H1 (cell line): ENCODE measurements around the gene MAVS. TPM values are rescaled to one million over a fixed set of nuclear protein-coding genes. Genes with fewer than 3 reads are reported as not detected.

Source experiments
- CTCF ChIA-PET: fragments of 300-600 bp; sonication (Branson Sonifier 250); formaldehyde crosslinking; loops from one replicate; lab custom pipeline; 2021; ENCODE audit not compliant: partially characterized antibody; lab: Charles Lee
- POLR2A ChIA-PET: fragments of 300-600 bp; sonication (Branson Sonifier 250); formaldehyde crosslinking; loops from one replicate; lab custom pipeline; 2021; ENCODE audit warnings: inconsistent platforms; ENCODE audit not compliant: partially characterized antibody; lab: Charles Lee
- DNase-seq, 2 experiments: peaks; one replicate each; pipeline versions ENCODE4 v3.0.0 to v3.0.0-alpha.2; 2010 to 2022; ENCODE audit warnings: low spot score in 2 of 2, low read depth in 1 of 2, mixed read lengths in 1 of 2
- FAIRE-seq: peaks from 2 replicates; lab custom pipeline; 2011; peaks lifted over from hg19 to GRCh38; lab: Jason Lieb, UNC
- H2AFZ ChIP-seq: 2 replicates; pipeline ENCODE4 v1.8.1; 2012; ENCODE audit warnings: low read length, inconsistent platforms
- H2AK5ac ChIP-seq: 2 replicates; pipeline ENCODE4 v1.6.1; 2013; ENCODE audit warnings: low read depth, low read length
- H2BK120ac ChIP-seq: replicated peaks from 2 replicates; pipeline ENCODE3; 2013; ENCODE audit warnings: low read depth, low read length, inconsistent platforms
- H2BK12ac ChIP-seq: 2 replicates; pipeline ENCODE4 v1.6.1; 2013; ENCODE audit warnings: low read depth, low read length
- H2BK15ac ChIP-seq: 2 replicates; pipeline ENCODE4 v1.6.1; 2013; ENCODE audit warnings: low read length
- H2BK20ac ChIP-seq: 2 replicates; pipeline ENCODE4 v1.6.1; 2013; ENCODE audit warnings: low read length
- H2BK5ac ChIP-seq: 2 replicates; pipeline ENCODE4 v1.6.1; 2013; ENCODE audit warnings: low read depth, low read length
- H3K14ac ChIP-seq: 2 replicates; pipeline ENCODE4 v1.6.1; 2013; ENCODE audit warnings: inconsistent platforms; ENCODE audit not compliant: insufficient read length
- H3K18ac ChIP-seq: 2 replicates; pipeline ENCODE4 v1.6.1; 2013; ENCODE audit warnings: low read length; ENCODE audit errors: extremely low read depth
- H3K23ac ChIP-seq: 2 replicates; pipeline ENCODE4 v1.6.1; 2013; ENCODE audit warnings: inconsistent platforms; ENCODE audit not compliant: insufficient read length
- H3K23me2 ChIP-seq: 2 replicates; pipeline ENCODE4 v1.6.1; 2013; ENCODE audit warnings: low read depth, low read length
- H3K27ac ChIP-seq: 2 replicates; pipeline ENCODE4 v1.6.1; 2011; ENCODE audit warnings: low read depth, low read length, inconsistent platforms
- H3K27me3 ChIP-seq, 4 experiments: replicated peaks in 1 of 4; 1 replicate in 1 of 4; 2 replicates in 3 of 4; pipeline versions ENCODE4 v1.6.1 to v1.8.1; 2011 to 2013; ENCODE audit warnings: low read length in 3 of 4, mild to moderate bottlenecking in 3 of 4, inconsistent platforms in 2 of 4, mixed read lengths in 2 of 4, moderate library complexity in 1 of 4; ENCODE audit not compliant: control insufficient read depth in 3 of 4, insufficient read depth in 3 of 4; ENCODE audit errors: extremely low read depth in 1 of 4
- H3K36me3 ChIP-seq, 4 experiments: 2 replicates each; pipeline versions ENCODE4 v1.6.1 to v1.8.1; 2011 to 2013; ENCODE audit warnings: mild to moderate bottlenecking in 4 of 4, low read length in 3 of 4, moderate library complexity in 2 of 4, control low read depth in 1 of 4, inconsistent platforms in 1 of 4; ENCODE audit not compliant: insufficient read depth in 4 of 4, control insufficient read depth in 2 of 4
- H3K4ac ChIP-seq: replicated peaks from 2 replicates; pipeline ENCODE3; 2013; ENCODE audit warnings: low read length, low read depth, mixed read lengths, inconsistent platforms; ENCODE audit not compliant: insufficient read length
- H3K4me1 ChIP-seq, 4 experiments: replicated peaks in 1 of 4; 1 replicate in 1 of 4; 2 replicates in 3 of 4; pipeline versions ENCODE4 v1.6.1 to v1.8.1; 2011 to 2013; ENCODE audit warnings: low read length in 3 of 4, inconsistent platforms in 2 of 4, mixed read lengths in 1 of 4; ENCODE audit not compliant: insufficient read depth in 4 of 4, control insufficient read depth in 3 of 4
- H3K4me2 ChIP-seq, 2 experiments: 2 replicates each; pipeline versions ENCODE4 v1.6.1 to v1.8.1; 2011 to 2013; ENCODE audit warnings: low read depth in 2 of 2, low read length in 2 of 2, control low read depth in 1 of 2, inconsistent platforms in 1 of 2, mild to moderate bottlenecking in 1 of 2; ENCODE audit not compliant: insufficient read depth in 1 of 2
- H3K4me3 ChIP-seq, 4 experiments: fragments of 200-600, 300-600 bp in 1 of 4; sonication (generic), shearing (Covaris generic), sonication (Bioruptor Twin) in 1 of 4; 2 replicates each; pipeline versions ENCODE4 v1.5.1 to v1.8.1; 2011 to 2016; ENCODE audit warnings: low read length in 4 of 4, low read depth in 3 of 4, control low read depth in 2 of 4, inconsistent platforms in 2 of 4, mild to moderate bottlenecking in 2 of 4, mixed read lengths in 1 of 4, moderate library complexity in 1 of 4; ENCODE audit not compliant: insufficient read depth in 2 of 4; ENCODE audit errors: extremely low read depth in 1 of 4
- H3K56ac ChIP-seq: replicated peaks from 2 replicates; pipeline ENCODE3; 2013; ENCODE audit warnings: low read depth, mild to moderate bottlenecking, mixed read lengths, low read length, inconsistent platforms; ENCODE audit not compliant: insufficient read length
- H3K79me1 ChIP-seq: 2 replicates; pipeline ENCODE4 v1.6.1; 2013; ENCODE audit warnings: low read depth, low read length, control low read depth
- H3K79me2 ChIP-seq, 2 experiments: 2 replicates each; pipeline versions ENCODE4 v1.6.1 to v1.8.1; 2012 to 2013; ENCODE audit warnings: low read length in 2 of 2, mild to moderate bottlenecking in 2 of 2, inconsistent platforms in 1 of 2; ENCODE audit not compliant: insufficient read depth in 2 of 2, control insufficient read depth in 1 of 2
- H3K9ac ChIP-seq, 4 experiments: replicated peaks in 1 of 4; 1 replicate in 1 of 4; 2 replicates in 3 of 4; pipeline versions ENCODE4 v1.6.1 to v1.8.1; 2011 to 2013; ENCODE audit warnings: low read depth in 3 of 4, low read length in 3 of 4, control low read depth in 2 of 4, mild to moderate bottlenecking in 2 of 4, moderate library complexity in 2 of 4, inconsistent platforms in 1 of 4; ENCODE audit errors: extremely low read depth in 1 of 4
- H3K9me3 ChIP-seq, 2 experiments: 2 replicates each; pipeline versions ENCODE4 v1.6.1 to v1.8.1; 2012 to 2013; ENCODE audit warnings: mild to moderate bottlenecking in 2 of 2, moderate library complexity in 2 of 2, control low read depth in 1 of 2, inconsistent platforms in 1 of 2, low read depth in 1 of 2, low read length in 1 of 2, mixed read lengths in 1 of 2; ENCODE audit not compliant: insufficient read depth in 2 of 2
- H4K20me1 ChIP-seq, 2 experiments: replicated peaks in 1 of 2; 2 replicates each; pipeline versions ENCODE3 to v1.8.1; 2011 to 2013; ENCODE audit warnings: inconsistent platforms in 2 of 2, low read length in 2 of 2, mild to moderate bottlenecking in 1 of 2; ENCODE audit not compliant: insufficient read depth in 2 of 2, control insufficient read depth in 1 of 2
- H4K5ac ChIP-seq: 2 replicates; pipeline ENCODE4 v1.6.1; 2013; ENCODE audit warnings: low read length, low read depth, mixed read lengths, inconsistent platforms; ENCODE audit not compliant: insufficient read length
- H4K8ac ChIP-seq: 2 replicates; pipeline ENCODE4 v1.8.0; 2013; ENCODE audit warnings: mild to moderate bottlenecking, moderate library complexity, low read length, inconsistent platforms; ENCODE audit not compliant: insufficient read depth; ENCODE audit errors: extremely low read depth
- H4K91ac ChIP-seq: replicated peaks from 2 replicates; pipeline ENCODE3; 2013; ENCODE audit warnings: low read length, mixed read lengths, inconsistent platforms; ENCODE audit not compliant: insufficient read length
- CREB1 ChIP-seq: IDR thresholded peaks from 2 replicates; pipeline ENCODE4 v1.6.1; 2012; ENCODE audit warnings: inconsistent platforms
- KDM1A ChIP-seq: fragments of 200-600, 300-600 bp; sonication (generic); IDR thresholded peaks from 2 replicates; pipeline ENCODE4 v1.7.1; 2016; ENCODE audit warnings: mild to moderate bottlenecking, low read length, borderline replicate concordance
- MAFK ChIP-seq: IDR thresholded peaks from 2 replicates; pipeline ENCODE4 v1.6.1; 2012; ENCODE audit warnings: low read depth, mild to moderate bottlenecking, improper control_type of control experiment, low read length
- RAD21 ChIP-seq, 2 experiments: IDR thresholded peaks in 1 of 2; conservative IDR thresholded peaks in 1 of 2; 2 replicates each; pipeline ENCODE4 v1.6.1; 2011; ENCODE audit warnings: low read depth in 2 of 2, low read length in 2 of 2, improper control_type of control experiment in 1 of 2, inconsistent platforms in 1 of 2, mild to moderate bottlenecking in 1 of 2, moderate library complexity in 1 of 2
- SIRT6 ChIP-seq: IDR thresholded peaks from one replicate; pipeline ENCODE4 v1.7.1; 2012; ENCODE audit warnings: low read length, inconsistent platforms
- SP1 ChIP-seq: IDR thresholded peaks from 2 replicates; pipeline ENCODE4 v1.6.1; 2011; ENCODE audit warnings: low read depth, low read length
- WGBS, 2 experiments: shearing (Covaris generic) in 1 of 2; methylation state at CpG; one replicate each; pipeline versions ENCODE4 v1.1.6 to v1.1.7; 2013 to 2015; ENCODE audit warnings: low lambda C conversion rate in 2 of 2, mixed read lengths in 2 of 2, inconsistent platforms in 1 of 2, low coverage in 1 of 2, missing lambda C conversion rate in 1 of 2; ENCODE audit not compliant: insufficient replicate concordance in 2 of 2, insufficient coverage in 1 of 2, insufficient read length in 1 of 2; ENCODE audit errors: extremely low coverage in 1 of 2, missing lambda C conversion rate in 1 of 2; 5-methylcytosine and 5-hydroxymethylcytosine counted together
- polyA plus RNA-seq, 7 experiments: library from polyadenylated mRNA; depleted of rRNA in 3 of 7; stranded (reverse) in 5 of 7; unstranded in 2 of 7; fragments of >200 nt in 5 of 7; fragments of 200-250 nt in 2 of 7; gene quantifications; 1 replicate in 5 of 7; 2 replicates in 1 of 7; 4 replicates in 1 of 7; pipeline versions ENCODE4 v1.2.1 to v1.2.3, GENCODE V29; 2011 to 2013; ENCODE audit warnings: missing spikeins in 2 of 7, mixed read lengths in 2 of 7
- total RNA-seq: library from RNA; stranded (reverse); fragmentation: NEBNext Ultra II Directional; extraction: Animal tissue kit (Norgen Biotek cat#: 25700); gene quantifications from 2 replicates; pipeline ENCODE4 v1.2.1, GENCODE V29; 2021

MAVS gene
- total and polyA plus RNA-seq, 2 of the 8 experiments (the other 6 are each of a cell fraction or from before 2014, with no cell fraction given): 9.9 to 24.3 TPM

GRCh38 chr20:3839328-3839727 lies 7.3 kb upstream of the MAVS start:
- no peak overlapping the region for H3K4me3 ChIP-seq
- H3K23me2 ChIP-seq: no peaks in the 10 kb centered on the region
- ChIA-PET POLR2A (interaction anchor here (1.0 kb wide), 1 partner anchor 14 kb away, joined by 3 read pairs; no protein-coding TSS in a partner anchor), CTCF (interaction anchor here (1.2 kb wide), 1 partner anchor 14 kb away, joined by 5 read pairs; no protein-coding TSS in a partner anchor)
- H4K91ac ChIP-seq: no peak overlapping the region
- no peak overlapping the region for H3K4me2 ChIP-seq
- H3K18ac ChIP-seq: no peak overlapping the region
- no peak for FAIRE-seq
- H2AFZ ChIP-seq: no peak overlapping the region
- no peak for DNase-seq
- H2BK12ac ChIP-seq: no peak overlapping the region
- no peak overlapping the region for H3K14ac ChIP-seq
- H4K8ac ChIP-seq: no peak overlapping the region
- H4K20me1 ChIP-seq: no peaks in the 10 kb centered on the region
- H3K36me3 ChIP-seq: no peaks in the 10 kb centered on the region
- no peak overlapping the region for H2AK5ac ChIP-seq
- no peak overlapping the region for H3K4ac ChIP-seq
- no peak overlapping the region for H2BK15ac ChIP-seq
- H3K9ac ChIP-seq: no peak overlapping the region; a peak in 1 of 7 replicates
- H3K79me1 ChIP-seq: no peaks in the 10 kb centered on the region
- no peaks in the 10 kb centered on the region for H3K79me2 ChIP-seq
- H2BK5ac ChIP-seq: no peak overlapping the region
- H2BK120ac ChIP-seq: no peak overlapping the region
- H3K9me3 ChIP-seq: no peaks in the 10 kb centered on the region
- no peak overlapping the region for H3K27ac ChIP-seq
- WGBS, 2 experiments: 85% methylated on average over 3 of the region's 3 CpGs; no CpG with 5 or more reads in 1 of the 2 experiments
- H2BK20ac ChIP-seq: no peak overlapping the region
- no peak overlapping the region for H3K56ac ChIP-seq
- no peaks in the 10 kb centered on the region; a peak in 1 of 7 replicates for H3K27me3 ChIP-seq
- H3K23ac ChIP-seq: no peak overlapping the region
- no peak overlapping the region for H4K5ac ChIP-seq
- H3K4me1 ChIP-seq: no peaks in the 10 kb centered on the region
- TF ChIP-seq KDM1A (no peak), SIRT6 (no peak), RAD21 (IDR thresholded peaks at IDR 0.05 in 1 of 2, conservative IDR thresholded peaks at IDR 0.05 in 1 of 2; ENCODE audit: low read depth in 2 of 2, low read length in 2 of 2) (no peak), SP1 (no peak), MAFK (no peak), CREB1 (no peak)
